ENCODE measurements around the gene PRDM1.

Gene PRDM1

GRCh38 chr6:106117579-106117978, 31.4 kb downstream of the PRDM1 start:
- Mint-ChIP-seq H3K4me1 (peaks cover 53% of the 10 kb centered on the region), H3K27me3 (ENCODE audit: low read depth, poor library complexity) (peaks cover 4% of the 10 kb centered on the region), H3K36me3 (ENCODE audit: low read depth) (peaks cover 5% of the 10 kb centered on the region), H3K4me3 (no peak overlapping the region), H3K27ac (no peak overlapping the region), H3K9me3 (peaks cover 10% of the 10 kb centered on the region)
- no peak for TF ChIP-seq CTCF (IDR thresholded peaks at IDR 0.05)
- DNase-seq, result no peak

GRCh38 chr6:106118835-106119431, 32.8 kb downstream of the PRDM1 start:
- TF ChIP-seq CTCF (IDR thresholded peaks at IDR 0.05), result no peak
- no peak for DNase-seq
- H3K36me3 Mint-ChIP-seq (ENCODE audit: low read depth), result peaks cover 5% of the 10 kb centered on the region
- peaks cover 10% of the 10 kb centered on the region for H3K9me3 Mint-ChIP-seq
- H3K27ac Mint-ChIP-seq, result peak overlapping the region; percentile 29
- no peak overlapping the region for H3K4me3 Mint-ChIP-seq
- H3K27me3 Mint-ChIP-seq (ENCODE audit: low read depth, poor library complexity), result peaks cover 4% of the 10 kb centered on the region
- H3K4me1 Mint-ChIP-seq, result peaks cover 53% of the 10 kb centered on the region

GRCh38 chr6:106119546-106119945, 33.4 kb downstream of the PRDM1 start:
- peak overlapping the region; percentile 18 for H3K4me3 Mint-ChIP-seq
- H3K9me3 Mint-ChIP-seq, result peaks cover 10% of the 10 kb centered on the region
- no peak for TF ChIP-seq CTCF (IDR thresholded peaks at IDR 0.05)
- H3K36me3 Mint-ChIP-seq (ENCODE audit: low read depth), result peaks cover 5% of the 10 kb centered on the region
- peak overlapping the region; percentile 29 for H3K27ac Mint-ChIP-seq
- DNase-seq, result no peak
- H3K4me1 Mint-ChIP-seq, result peaks cover 53% of the 10 kb centered on the region
- peaks cover 4% of the 10 kb centered on the region for H3K27me3 Mint-ChIP-seq (ENCODE audit: low read depth, poor library complexity)

GRCh38 chr6:106120006-106120405, 33.9 kb downstream of the PRDM1 start:
- Mint-ChIP-seq H3K4me3 (no peak overlapping the region), H3K4me1 (peaks cover 54% of the 10 kb centered on the region), H3K27me3 (ENCODE audit: low read depth, poor library complexity) (peaks cover 4% of the 10 kb centered on the region), H3K36me3 (ENCODE audit: low read depth) (peaks cover 5% of the 10 kb centered on the region), H3K27ac (no peak overlapping the region), H3K9me3 (peaks cover 10% of the 10 kb centered on the region)
- no peak for TF ChIP-seq CTCF (IDR thresholded peaks at IDR 0.05)
- no peak for DNase-seq

GRCh38 chr6:106120406-106120805, 34.3 kb downstream of the PRDM1 start:
- H3K9me3 Mint-ChIP-seq, result peaks cover 10% of the 10 kb centered on the region
- H3K4me1 Mint-ChIP-seq, result peaks cover 56% of the 10 kb centered on the region
- peaks cover 5% of the 10 kb centered on the region for H3K36me3 Mint-ChIP-seq (ENCODE audit: low read depth)
- DNase-seq, result no peak
- TF ChIP-seq CTCF (IDR thresholded peaks at IDR 0.05), result no peak
- no peak overlapping the region for H3K4me3 Mint-ChIP-seq
- H3K27ac Mint-ChIP-seq, result no peak overlapping the region
- H3K27me3 Mint-ChIP-seq (ENCODE audit: low read depth, poor library complexity), result peaks cover 4% of the 10 kb centered on the region

- Mint-ChIP-seq H3K27me3 (ENCODE audit: low read depth, poor library complexity) (peaks cover 11% of the 10 kb centered on the region), H3K27ac (peak overlapping the region; percentile 62), H3K9me3 (peaks cover 10% of the 10 kb centered on the region), H3K4me3 (no peak overlapping the region), H3K36me3 (ENCODE audit: low read depth) (peaks cover 5% of the 10 kb centered on the region), H3K4me1 (peaks cover 63% of the 10 kb centered on the region)
- no peak for TF ChIP-seq CTCF (IDR thresholded peaks at IDR 0.05)
- no peak for DNase-seq
Observed at GRCh38 chr6:106122306-106122918, 36.3 kb downstream of the PRDM1 start.
